ENCODE results near the gene IGLL5. TPM values are rescaled to one million over a fixed set of nuclear protein-coding genes. Genes with fewer than 3 reads are reported as not detected.

Gene IGLL5
- total and polyA plus RNA-seq, 12 donors = 0.26 to 4.4 (median 0.71) TPM; not detected in 5

- H3K4me1 ChIP-seq = peaks cover 0 to 14% (median 2%) of the 10 kb centered on the region in 9 donors
- intact Hi-C loops (cut with DNase I) = loop anchor here in 1 of 10 donors (10.0 kb wide), 1 partner anchor 115 kb away; no protein-coding TSS in a partner anchor
- no peak for TF ChIP-seq CTCF (IDR thresholded peaks at IDR 0.05)
- no peak for ATAC-seq
- WGBS, 2 donors = 89% methylated on average over 16 of the region's 16 CpGs
- DNase-seq = no peak
- H3K9me3 ChIP-seq = no peaks in the 10 kb centered on the region
- no peaks in the 10 kb centered on the region for H3K36me3 ChIP-seq
- H3K4me3 ChIP-seq = no peak overlapping the region
- H3K27me3 ChIP-seq = peaks cover 0 to 21% (median 10%) of the 10 kb centered on the region in 7 donors
- H3K27ac ChIP-seq = peak overlapping the region in 1 of 10 donors; percentile 38
Observed at GRCh38 chr22:22929381-22930221, 42.0 kb downstream of the IGLL5 start.

GRCh38 chr22:22930222-22930497 lies 42.5 kb downstream of the IGLL5 start:
- H3K9me3 ChIP-seq = no peaks in the 10 kb centered on the region
- H3K4me3 ChIP-seq = no peak overlapping the region
- ATAC-seq (no peak), DNase-seq (no peak)
- H3K36me3 ChIP-seq = no peaks in the 10 kb centered on the region
- intact Hi-C loops (cut with DNase I) = loop anchor here in 1 of 10 donors (10.0 kb wide), 1 partner anchor 115 kb away; no protein-coding TSS in a partner anchor
- H3K4me1 ChIP-seq = peaks cover 0 to 18% (median 2%) of the 10 kb centered on the region in 9 donors
- TF ChIP-seq CTCF (IDR thresholded peaks at IDR 0.05) = no peak
- no peak overlapping the region for H3K27ac ChIP-seq
- H3K27me3 ChIP-seq = peaks cover 0 to 16% (median 8%) of the 10 kb centered on the region in 7 donors
- WGBS, 2 donors = 85 to 91% methylated on average over 3 of the region's 3 CpGs

- DNase-seq (no peak), ATAC-seq (no peak)
- Histone ChIP-seq H3K9me3 (no peaks in the 10 kb centered on the region), H3K36me3 (no peaks in the 10 kb centered on the region), H3K4me3 (no peak overlapping the region), H3K27me3 (peaks cover 0 to 19% (median 5%) of the 10 kb centered on the region in 7 donors), H3K27ac (no peak overlapping the region), H3K4me1 (peaks cover 0 to 25% (median 2%) of the 10 kb centered on the region in 9 donors)
- intact Hi-C loops (cut with DNase I) = loop anchor here in 1 of 10 donors (10.0 kb wide), 1 partner anchor 116 kb away; no protein-coding TSS in a partner anchor
- 82 to 83% methylated on average over 9 of the region's 9 CpGs for WGBS, 2 donors
- TF ChIP-seq CTCF (IDR thresholded peaks at IDR 0.05) = no peak
Observed at GRCh38 chr22:22930571-22931556, 43.2 kb downstream of the IGLL5 start.

Data from heart right ventricle (tissue), 16 donors.